Stimulated activated CD8-positive, alpha-beta memory T cell treated with anti-CD3 and anti-CD28 coated beads, Interleukin-15, amount 100 ng/mL, for 1 hour (primary cell): ENCODE results near the gene BCAR3.

Experiments
- DNase-seq: peaks from one replicate; pipeline ENCODE4 v3.0.0-alpha.2; 2020; ENCODE audit warnings: low read depth

Gene BCAR3

DNA sequence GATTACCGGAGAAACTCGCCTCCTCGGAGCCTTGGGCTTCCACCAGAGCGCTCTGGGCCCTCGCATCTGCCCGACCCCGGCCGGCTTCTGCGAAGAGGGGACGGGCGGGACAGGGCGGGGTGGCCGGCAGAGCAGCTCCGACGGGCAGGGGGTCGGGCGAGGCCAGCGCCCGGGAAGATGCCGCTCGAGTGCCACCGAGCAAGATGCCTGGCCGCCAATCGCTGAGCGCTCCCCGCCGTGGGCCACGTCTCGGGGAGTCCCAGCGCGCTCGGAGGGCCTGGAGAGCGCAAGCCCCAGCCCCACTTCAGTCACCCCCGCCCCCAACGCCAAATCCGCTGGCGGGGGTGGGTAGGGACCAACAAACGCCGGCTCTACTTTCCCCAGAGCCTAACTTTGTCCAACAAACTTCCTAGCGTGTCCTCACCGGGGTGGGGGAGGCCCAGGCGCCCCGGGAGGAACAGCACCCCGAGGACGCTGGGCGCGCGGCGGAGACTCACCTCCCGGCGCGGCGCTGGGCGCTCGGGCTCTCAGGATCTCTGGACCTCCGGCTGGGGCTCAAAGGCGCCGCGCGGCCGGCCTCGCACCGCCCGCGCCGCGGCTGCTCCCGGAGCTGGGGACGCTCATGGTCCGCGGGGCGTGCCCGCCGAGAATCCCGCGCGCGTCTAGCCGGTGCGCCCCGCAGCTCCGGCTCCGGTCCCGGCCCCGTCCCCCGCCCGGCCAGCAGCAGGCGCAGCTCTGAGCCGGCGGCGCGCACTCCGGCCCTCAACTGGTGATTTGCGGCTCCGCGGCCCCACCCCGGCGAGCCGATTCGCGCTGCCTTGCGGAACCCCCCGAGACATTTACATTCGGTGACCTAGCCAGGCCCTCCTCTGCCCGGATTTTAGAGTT, at the start of gene BCAR3:
BCAR3 (minus strand) TSS at position 737 of the 888 bp plus-strand sequence. CDS start 6,907 bp downstream, outside the sequence.
- DNase-seq, result no peak

DNA sequence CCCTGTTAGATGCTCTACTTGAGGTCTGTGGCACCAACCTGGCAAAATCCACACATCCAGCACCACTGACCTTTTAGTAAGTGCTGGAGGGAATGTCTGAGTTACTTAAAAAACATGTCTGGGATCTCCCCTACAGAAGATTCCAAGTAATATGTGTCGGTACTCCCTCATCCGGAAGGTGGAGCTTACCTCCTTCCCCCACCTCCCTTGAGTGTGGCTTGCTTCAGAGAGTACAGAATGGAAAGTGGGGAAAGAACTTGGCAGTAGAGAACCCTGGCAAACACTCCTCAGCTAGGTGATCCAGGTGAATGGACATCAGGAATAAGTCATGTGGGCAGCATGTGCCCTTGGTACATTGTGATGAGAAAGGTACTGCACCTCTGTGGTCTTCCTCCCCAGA, 49.0 kb upstream of the BCAR3 start:
- DNase-seq, result no peak

DNA sequence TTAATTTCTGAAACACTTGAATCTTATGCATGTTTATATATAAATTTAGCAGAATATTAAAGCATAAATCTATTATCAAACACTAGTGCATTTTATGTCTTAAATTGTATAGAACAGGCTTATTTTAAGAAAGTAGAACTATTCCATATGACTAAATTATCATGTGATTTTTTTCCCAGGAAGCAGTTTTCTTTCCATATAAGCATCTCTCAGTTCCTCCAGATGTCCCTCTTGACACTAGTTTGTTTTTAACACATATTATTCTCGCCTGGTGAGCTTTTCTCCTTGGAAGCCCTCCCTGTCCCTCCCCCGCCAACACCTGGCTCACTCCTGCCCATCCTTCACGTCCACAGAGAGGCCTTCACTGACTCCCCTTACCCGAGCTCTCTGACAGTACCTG, 48.3 kb upstream of the BCAR3 start:
- no peak for DNase-seq

DNA sequence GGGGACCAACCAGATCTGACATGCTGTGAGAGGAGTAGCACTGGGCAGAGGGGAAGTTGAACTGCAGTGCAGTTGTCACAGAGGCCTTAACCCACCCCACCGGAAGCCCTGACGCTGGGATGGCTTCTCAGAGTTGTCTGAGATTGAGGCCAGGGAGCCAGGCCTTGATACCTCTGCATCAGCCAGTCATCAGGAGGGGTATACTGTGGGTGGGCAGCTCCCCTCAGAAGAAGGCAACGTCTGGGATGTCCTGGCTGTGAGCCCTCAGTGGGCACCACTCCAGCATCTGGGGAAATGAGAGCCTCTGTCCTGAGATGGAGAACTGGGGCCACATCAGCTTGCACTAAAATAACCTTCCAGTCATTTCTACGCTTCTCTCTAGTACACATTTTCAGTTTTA, 47.9 kb upstream of the BCAR3 start:
- DNase-seq, result no peak

DNA sequence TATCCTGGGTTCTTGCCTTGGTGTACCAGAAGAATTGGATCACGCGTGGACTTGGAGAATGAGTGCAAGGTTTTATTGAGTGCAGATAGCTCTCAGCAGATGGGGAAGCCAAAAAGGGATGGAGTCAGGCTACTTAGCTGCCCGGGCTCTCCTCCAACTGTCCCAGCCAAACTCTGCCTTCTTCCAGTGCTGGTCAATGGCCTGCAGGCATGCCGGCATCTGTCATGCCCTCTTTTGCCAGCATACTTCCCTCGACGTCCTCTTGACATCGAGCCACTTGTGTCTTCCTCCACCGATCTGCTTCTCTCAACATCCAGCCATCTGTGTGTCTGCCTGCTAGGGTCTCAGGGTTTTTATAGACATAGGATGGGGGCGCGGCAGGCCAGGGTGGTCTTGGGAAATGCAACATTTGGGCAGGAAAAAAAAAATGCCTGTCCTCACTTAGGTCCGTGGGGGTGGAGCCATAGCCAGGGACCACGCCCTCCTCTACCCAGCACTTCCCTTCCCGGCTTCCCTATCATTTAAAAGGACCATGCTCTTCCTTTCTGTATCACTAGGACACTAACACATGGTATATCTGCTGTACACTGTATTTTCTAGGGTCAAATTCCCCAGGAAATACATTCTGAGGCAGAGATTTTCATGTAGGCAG, 47.0 kb upstream of the BCAR3 start:
- no peak for DNase-seq

DNA sequence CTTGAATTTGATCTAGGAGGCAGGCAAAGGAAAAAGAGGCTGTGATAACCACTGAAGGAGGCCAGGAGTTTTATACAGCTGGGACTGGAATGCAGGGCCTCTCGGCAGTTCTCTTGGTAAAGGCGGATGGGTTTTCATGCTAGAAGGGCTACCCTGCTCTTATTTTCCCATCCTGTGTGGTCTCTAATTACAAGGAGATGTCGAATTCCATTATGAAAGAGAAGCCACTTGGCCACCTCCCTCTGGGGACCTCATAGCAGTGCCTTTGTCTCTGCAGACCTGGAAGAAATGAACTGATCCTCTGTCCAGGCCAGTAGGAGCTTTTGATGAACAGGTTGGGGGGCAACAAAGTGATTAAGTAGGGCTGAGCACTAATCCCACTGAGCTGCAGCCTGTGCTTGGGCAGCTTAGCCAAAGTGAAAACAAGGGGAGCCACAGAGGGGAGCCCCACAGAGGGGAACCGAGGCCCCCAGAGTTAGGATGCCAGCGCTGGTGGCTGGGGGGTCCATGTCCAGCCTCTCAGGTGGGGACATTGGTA, 42.2 kb upstream of the BCAR3 start:
- no peak for DNase-seq

DNA sequence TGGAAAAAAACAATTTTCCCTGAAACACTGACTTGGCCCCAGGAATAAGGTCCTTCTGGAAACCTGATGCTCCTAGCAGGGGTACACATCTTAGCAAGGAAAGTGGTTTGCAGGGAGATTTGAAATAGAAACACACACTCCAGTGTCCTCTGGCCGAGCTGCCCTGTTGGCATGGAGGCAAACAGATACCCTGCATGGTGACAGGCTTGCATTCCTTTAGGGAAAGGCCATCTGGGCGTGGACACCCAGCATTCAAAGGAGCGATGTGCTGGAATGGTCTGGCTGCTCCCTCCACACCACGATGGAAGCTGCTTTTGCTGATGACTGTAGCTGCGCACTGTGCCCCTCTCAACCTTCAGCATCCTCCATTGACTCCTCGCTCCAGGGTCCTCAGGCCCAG, 41.5 kb upstream of the BCAR3 start:
- no peak for DNase-seq

DNA sequence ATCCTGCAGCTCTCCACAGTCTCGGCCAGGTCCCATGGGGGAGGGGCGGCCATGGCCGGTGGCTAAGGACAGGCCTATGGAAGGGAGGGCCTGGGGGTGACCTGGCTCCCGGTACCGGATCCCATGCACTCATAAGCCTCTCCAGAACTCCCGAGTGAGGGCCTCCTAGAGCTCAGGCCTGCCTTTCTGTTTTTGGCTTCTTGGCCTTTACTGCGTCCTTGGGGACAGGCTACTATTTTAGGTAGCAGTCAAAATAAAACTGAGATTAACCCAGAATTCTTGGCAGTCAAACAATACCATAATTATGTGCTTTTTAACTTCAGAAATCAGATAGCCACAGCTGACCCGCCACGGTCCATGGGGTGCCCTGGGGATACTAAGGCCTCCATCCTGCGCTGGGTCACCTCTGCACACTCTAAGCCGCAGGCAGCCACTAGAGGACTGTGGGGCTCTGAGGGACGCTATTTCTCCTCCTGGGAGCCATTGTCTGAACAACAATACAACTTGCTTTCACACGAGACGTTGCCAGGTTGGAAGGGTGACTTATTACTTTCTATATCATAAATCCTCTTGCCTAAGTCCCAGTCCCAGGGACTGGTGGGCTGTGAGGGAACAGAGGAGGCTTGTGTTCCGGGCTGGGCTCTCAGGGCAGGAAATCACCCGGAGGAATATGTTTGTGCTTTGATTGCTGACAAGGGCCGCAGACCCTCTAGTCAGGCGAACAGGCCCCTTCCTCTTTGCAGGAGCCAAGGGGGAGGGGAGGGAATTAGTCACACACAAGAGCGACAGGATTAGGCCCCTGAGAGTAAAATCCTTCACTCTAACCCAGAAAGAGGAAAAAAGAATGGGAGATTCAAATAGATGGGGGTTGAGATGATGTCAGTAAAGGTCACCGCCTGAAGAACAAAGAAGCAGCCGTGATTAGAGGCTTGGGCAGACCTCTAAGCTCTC, 40.7 kb upstream of the BCAR3 start:
- no peak for DNase-seq

DNA sequence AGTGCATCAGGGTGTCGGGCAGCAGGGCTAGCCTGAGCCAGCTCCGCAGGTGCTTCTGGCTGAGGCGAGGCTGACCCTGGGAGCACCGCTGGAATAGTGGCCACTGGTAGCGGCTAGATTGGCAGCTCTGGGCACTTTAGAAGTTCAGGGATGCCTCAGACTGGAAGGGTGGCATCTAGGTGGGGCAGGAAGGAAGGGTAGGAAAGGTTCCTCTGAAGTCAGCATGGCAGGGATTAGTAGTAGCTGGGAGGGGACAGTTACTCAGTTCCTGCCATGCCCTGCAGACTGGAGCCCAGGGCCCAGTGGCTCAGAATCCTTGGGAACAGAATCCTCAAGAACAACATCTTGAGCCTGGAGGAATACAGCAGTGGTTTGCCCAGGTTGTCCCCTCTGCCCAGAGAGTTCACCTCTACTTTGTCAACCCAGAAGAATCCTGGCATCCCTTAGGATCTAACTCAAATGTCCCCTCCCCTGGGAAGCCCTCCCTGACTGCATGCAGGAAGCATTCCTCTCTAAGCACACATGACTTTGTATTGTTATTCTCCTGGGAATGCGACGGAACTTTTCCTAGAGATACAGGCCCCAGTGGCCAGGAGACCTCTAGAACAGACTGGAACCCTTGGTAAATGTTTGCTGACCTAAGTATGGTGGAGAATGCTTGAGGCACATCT, 39.5 kb upstream of the BCAR3 start:
- DNase-seq, result no peak

DNA sequence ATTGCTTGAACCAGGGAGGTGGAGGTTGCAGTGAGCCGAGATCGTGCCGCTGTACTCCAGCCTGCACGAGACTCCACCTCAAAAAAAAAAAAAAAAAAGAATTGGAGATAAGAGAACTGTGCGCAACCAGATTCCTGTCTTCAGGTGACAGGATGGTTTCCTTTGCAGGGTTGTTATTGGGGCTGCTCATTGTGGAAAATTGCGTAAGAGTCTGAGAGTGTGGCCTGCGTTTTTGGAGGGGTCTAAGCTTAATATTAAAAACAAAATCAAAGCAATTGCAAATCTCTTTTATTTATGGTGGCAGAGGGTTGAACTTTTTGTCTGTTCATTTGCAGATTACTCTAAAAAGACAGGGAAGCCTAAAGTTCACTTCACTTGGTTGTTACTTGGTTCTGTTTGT, 36.0 kb upstream of the BCAR3 start:
- DNase-seq, result no peak

DNA sequence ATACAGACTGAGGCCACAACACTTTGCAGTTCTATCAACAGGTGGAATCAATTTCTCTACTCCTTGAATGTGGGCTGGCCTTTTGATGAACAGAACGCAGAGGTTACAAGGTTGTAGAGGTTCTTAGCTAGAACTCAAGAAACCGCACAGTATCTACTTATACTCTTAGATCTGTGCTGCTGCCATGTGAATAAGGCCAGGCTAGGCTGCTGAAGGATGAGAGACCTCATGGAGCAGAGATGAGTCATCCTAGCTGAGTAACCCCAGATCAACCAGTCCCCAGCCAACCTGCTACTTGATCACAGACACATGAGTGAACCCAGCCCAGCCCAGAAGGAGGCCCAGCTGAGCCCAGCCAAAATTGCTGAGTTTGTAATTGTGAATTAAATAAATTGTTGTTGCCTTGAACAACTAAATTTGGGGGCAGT, 35.3 kb upstream of the BCAR3 start:
- no peak for DNase-seq

DNA sequence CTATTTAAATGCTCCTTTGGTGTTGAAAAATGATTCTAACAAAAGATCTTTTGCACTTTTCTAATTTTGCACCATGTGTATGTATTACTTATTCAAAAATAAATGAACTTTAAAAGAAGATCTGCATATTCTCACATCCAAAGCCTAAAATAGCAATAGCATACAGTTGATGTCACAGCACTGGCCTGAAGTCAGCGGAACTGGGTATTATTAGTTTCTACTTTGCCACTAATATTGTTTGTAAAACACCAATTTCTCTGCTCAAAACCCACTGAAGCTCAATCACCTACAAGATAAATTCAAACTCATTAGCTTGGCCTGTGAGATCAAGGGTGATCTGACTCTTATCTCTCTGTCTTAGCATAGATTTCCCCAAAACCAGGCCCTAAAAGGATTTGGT, 34.5 kb upstream of the BCAR3 start:
- no peak for DNase-seq

DNA sequence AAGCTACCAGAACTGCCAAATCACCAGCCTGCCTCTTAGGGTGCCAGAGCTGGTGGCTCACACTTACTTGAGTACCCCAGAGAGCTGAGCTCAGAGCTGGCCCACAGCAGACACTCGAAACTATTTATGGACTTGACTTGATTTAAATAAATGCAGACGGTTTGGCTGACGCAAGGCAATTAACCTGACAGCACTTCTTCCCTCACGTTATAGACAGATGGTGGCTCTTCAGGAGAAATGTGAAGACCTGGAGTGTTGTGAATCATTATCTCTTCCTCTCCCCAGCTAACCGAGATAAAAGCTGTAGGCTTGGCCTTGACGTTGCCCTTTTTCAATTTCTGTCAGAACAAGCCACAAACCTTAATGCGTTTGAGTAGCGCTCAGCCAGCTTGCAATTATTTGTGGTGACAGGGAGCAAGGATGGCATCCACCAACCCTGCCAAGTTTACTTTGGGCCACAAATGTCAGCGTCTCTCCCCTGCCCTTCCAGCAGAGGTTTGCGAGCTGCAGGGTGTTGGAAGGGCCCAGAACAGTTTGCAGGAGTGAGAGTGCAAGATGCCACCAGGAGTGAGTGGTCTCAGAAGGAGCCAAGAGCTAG, 34.0 kb upstream of the BCAR3 start:
- no peak for DNase-seq

DNA sequence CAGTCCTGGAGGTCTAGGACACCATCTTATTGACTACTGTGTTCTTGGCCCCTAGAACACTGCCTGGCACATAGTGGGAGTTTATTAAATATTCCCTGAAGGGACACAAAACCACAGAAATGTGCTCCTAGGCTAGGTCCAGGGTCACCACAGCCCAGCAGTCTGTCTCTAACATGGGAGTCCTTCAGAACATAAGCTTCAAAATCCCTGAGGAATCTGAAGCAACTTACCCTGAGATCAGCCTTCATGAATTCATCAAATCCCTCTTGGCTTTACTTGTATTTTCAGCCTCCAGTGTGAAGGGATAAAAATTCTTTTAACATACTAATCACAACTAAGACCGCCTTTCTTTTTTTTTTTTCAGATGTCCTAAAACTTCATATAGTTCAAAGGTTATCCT, 32.7 kb upstream of the BCAR3 start:
- no peak for DNase-seq

DNA sequence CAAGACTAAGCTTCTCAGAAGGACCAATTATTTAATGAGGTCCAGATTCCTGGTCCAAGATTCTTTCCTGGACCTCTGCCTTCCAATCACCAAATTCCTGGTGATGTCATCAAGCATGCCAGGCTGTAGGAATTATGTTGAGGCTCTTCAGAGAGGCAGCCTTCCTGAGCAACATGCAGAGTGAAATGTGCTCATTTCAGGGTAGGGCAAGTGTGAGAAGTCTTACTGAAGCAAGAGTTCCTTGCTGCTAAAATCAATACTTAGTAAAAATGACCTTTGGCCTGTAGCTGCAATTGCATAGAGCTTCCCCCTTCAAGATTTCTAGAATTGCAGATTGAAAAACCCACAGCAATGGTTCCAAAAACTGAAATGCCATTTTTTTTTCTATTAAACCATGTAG, 31.7 kb upstream of the BCAR3 start:
- no peak for DNase-seq

DNA sequence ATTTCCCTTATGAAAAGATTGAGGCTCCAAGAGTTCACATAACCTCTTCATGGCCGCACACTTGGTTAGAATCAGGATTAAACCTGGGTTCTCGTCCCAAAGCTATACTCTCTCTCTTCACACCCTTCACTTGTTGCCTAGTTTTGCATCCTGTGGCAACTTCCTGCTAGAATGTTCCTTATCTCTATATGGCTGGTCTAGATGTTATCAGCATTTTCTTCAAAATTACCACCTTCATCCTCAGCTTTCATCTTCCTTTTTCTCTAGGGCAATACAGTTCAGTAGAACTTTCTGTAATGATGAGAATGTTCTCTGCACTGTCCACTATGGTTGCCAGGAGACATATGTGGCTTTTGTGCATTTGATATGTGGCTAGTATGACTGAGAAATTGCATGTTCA, 31.1 kb upstream of the BCAR3 start:
- DNase-seq, result no peak

DNA sequence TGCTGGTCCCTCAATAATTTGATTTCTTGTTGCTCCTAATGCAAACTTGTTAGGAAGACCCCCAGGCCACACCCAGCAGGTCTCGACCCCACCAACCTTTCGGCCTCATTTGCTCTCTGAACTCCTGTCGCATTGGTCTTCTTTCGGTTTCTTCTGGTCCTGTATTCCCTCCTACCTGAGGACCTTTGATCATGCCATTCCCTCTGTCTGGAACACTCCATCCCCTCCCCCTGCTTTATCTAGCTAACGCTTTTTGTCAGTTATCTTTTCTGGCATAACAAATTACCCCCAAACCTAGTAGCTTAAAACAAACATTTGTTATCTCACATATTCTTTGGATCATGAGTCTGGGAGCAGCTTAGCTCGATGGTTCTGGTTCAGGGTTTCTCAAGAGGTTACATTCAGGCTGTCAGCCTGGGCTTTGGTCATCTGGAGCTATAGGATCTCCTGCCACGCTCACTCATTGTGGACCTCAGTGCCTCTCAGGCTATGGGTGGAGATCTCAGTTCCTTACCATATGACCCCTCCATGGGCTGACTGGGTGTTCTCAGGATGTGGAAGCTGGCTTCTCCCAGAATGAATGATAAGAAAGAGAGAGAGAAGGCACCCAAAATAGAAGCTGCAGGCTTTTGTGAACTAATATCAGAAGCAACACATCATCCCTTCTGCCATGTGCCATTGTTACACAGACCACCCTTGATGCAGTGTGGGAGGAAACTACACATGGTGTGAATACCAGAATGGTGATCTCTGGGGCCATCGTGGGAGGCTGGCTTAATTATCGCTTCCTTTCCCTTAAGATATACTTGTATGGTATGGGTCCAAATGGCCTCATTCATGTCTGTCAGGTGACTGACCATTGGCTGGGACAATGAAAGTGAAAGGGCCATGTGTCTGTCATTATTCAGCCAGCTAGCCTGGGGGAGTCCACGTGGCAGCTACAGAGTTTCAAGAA, 29.1 kb upstream of the BCAR3 start:
- no peak for DNase-seq

DNA sequence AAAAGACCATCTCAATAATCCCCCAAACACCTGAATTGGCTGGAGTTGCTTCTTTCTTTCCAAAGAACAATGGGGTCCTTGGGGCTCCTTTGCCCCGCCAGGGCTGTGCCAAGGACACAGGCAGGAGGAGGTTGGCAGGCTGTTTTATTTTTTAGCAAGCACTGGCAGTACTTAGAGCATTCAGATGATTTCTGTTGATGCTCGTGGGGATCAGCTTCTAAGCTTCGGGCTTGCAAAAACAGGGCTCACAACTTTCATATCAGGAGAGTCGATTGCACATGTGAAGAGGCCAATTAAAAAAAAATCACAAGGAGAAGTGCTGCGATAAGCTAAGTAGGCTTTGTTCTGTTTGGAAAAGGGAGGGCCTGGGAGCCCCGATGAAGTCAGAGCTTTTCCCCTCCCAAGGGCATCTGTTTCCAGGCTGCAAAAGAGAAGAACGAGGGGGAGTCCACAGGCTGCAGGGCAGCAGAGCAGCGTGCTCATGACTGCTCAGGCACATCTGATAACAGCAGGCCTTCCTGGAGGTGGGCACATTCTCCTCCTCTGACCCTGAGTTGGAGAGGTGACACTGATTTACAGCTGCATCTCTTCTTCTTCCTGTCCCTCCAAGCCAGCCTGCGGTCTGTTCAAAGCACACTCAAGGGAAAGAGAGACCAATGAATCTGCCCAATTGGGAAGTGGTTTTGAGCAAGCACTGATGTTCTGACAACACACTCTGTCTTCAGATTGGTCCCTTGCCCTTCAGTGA, 27.3 kb upstream of the BCAR3 start:
- DNase-seq, result no peak

DNA sequence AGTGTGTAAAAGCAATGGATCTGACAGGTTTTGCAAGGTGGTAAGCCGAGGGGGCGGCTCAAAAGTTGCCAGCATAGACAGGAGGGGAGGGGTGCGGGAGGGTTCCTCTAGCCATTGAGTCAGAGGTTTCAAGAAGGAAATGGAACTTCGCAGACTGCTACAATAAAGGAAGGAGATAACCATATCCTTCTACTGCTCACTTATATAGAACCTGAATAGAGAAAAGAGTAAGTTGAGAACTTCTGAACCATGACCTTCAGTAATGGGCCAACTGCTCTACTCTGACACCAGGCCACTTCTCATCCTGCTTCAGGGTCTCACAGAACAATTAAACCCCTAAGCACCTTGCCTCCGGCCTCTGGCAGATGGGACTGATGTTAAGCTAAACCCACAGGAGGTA, 26.3 kb upstream of the BCAR3 start:
- DNase-seq, result no peak
